Astrocyte of the cerebellum (primary cell): ENCODE measurements around the gene APP.

Experiments
- DNase-seq: peaks from one replicate; pipeline ENCODE4 v3.0.0-alpha.2; 2011; ENCODE audit warnings: low read depth
- H3K4me3 ChIP-seq: 2 replicates; pipeline ENCODE4 v1.5.1; 2011; ENCODE audit warnings: mild to moderate bottlenecking, low read depth, low read length, moderate library complexity
- CTCF ChIP-seq: IDR thresholded peaks from 2 replicates; pipeline ENCODE4 v1.5.1; 2012; ENCODE audit warnings: low read length, low read depth, moderate library complexity, mild to moderate bottlenecking; ENCODE audit errors: missing control alignments
- in situ Hi-C: cut with HindIII; loops from 2 replicates; pipeline ENCODE4 v1.10.0; 2017; ENCODE audit warnings: low sequenced_read_pairs

The APP gene

DNA sequence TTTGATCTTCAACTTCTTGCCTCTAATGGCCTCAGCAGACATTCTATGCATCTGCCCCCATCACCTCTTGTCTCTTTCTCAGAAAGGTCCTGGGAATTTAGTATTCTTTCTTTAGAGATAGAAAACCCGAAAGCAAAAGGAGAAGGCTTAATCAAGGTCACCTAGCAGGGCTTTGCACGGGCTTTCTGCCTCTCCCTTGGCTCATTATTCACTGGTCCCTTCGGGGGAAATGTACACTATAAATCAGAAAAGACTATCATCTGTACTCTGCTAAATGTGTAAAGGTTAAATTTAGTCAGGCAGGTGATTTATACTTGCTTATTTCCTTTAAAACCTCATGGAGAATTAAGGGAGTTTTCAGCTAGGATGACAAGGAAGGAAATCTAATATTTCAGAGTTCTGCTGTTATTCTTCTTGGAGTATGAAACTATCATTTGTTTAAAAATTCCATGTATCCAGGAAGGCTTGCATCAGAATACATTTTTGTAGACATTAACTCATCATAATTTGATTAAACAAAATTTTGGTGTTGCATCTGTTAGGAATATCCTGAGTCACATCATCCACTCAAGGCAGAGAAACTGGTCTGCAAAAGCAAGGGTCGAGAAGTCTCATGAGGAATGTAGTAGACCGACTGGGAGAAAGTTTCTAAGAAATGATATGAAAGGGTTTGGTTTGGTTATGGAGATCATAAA is 311.2 kb downstream of the APP start:
- DNase-seq = no peak
- in situ Hi-C loops = loop anchor here (5.0 kb wide), 1 partner anchor 62 kb away; no protein-coding TSS in a partner anchor
- no peak for TF ChIP-seq CTCF
- no peak overlapping the region for H3K4me3 ChIP-seq

DNA sequence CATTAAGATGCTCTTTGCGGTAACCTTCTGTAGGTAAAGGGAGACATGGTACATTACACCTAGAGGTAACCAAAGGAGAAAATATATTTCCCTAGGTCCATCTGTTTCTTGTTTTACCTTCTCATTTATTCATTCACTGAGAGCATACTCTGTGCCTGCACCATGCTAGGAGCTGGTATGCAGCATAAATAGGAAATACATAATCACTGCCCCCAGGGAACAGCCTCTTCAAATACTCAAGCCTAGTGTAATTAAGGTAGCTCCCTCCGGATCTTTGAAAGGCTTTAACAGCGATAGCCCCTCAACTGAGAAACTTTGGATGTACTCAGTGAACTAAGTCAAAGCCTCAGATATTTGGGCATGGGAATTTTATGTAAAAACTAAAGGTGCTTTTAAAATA is 312.2 kb downstream of the APP start:
- H3K4me3 ChIP-seq = no peak overlapping the region
- in situ Hi-C loops = loop anchor here (5.0 kb wide), 1 partner anchor 61 kb away; no protein-coding TSS in a partner anchor
- TF ChIP-seq CTCF = no peak
- DNase-seq = no peak

GRCh38 chr21:25857308-25858074 is 313.1 kb downstream of the APP start:
- DNase-seq = peak; percentile 23
- H3K4me3 ChIP-seq = no peak overlapping the region
- TF ChIP-seq CTCF = no peak
- in situ Hi-C loops = loop anchor here (5.0 kb wide), 1 partner anchor 60 kb away; no protein-coding TSS in a partner anchor

- no peak for DNase-seq
- no peak overlapping the region for H3K4me3 ChIP-seq
- in situ Hi-C loops = loop anchor here (5.0 kb wide), 1 partner anchor 58 kb away; no protein-coding TSS in a partner anchor
- no peak for TF ChIP-seq CTCF
Measured at GRCh38 chr21:25855576-25855975, 315.0 kb downstream of the APP start.

- no peak for DNase-seq
- in situ Hi-C loops = no loop called here
- TF ChIP-seq CTCF = no peak
- H3K4me3 ChIP-seq = no peak overlapping the region
Measured at GRCh38 chr21:25850126-25850842, 320.3 kb downstream of the APP start.

DNA sequence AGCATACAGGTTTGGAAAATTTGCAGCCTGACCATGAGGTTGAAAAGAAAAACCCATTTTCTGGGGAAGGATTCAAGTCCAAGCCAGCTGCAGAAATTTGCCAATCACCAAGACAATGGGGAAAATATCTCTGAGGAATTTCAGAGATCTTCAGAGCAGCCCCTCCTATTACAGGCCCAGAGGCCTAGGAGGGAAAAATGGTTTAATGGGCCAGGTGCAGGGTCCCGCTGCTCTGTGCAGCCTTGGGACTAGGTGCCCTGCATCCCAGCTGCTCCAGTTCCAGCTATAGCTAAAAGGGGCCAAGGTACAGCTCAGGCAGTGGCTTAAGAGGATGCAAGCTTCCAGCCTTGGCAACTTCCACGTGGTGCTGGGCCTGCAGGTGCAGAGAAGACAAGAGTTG is 322.3 kb downstream of the APP start:
- no peak overlapping the region for H3K4me3 ChIP-seq
- no peak for DNase-seq
- TF ChIP-seq CTCF = no peak
- in situ Hi-C loops = no loop called here
